GM23338 (cell line): ENCODE data around the gene CYP46A1. TPM values are rescaled to one million over a fixed set of nuclear protein-coding genes. Genes with fewer than 3 reads are reported as not detected.

Experiments
- ATAC-seq: fragments of 200-7000 bp; cut with Tn5 transposase; 3 replicates; pipeline ENCODE4 v1.9.1; 2020
- DNase-seq: peaks from one replicate; pipeline ENCODE4 v3.0.0-alpha.2; 2015; ENCODE audit warnings: low spot score
- H2AFZ ChIP-seq: fragments of 200-600 bp; sonication (generic); 2 replicates; pipeline ENCODE4 v1.8.0; 2016; ENCODE audit warnings: antibody characterized with exemption, mild to moderate bottlenecking, moderate library complexity
- H3F3A ChIP-seq: fragments of 200-600 bp; sonication (generic); replicated peaks from 2 replicates; pipeline ENCODE4 v1.8.0; 2017; ENCODE audit warnings: antibody characterized with exemption, mixed run types, low read depth
- H3K27ac ChIP-seq: fragments of 200-600 bp; sonication (generic); 2 replicates; pipeline ENCODE4 v1.6.1; 2016; ENCODE audit warnings: low read depth
- H3K27me3 ChIP-seq: fragments of 200-600 bp; sonication (generic); 2 replicates; pipeline ENCODE4 v1.8.0; 2016; ENCODE audit warnings: mild to moderate bottlenecking, mixed run types, moderate library complexity; ENCODE audit not compliant: insufficient read depth
- H3K36me3 ChIP-seq: fragments of 200-600 bp; sonication (generic); 2 replicates; pipeline ENCODE4 v1.8.0; 2016; ENCODE audit warnings: mild to moderate bottlenecking; ENCODE audit not compliant: insufficient read depth
- H3K4me1 ChIP-seq: fragments of 200-600 bp; sonication (generic); 2 replicates; pipeline ENCODE4 v1.8.0; 2016; ENCODE audit warnings: mild to moderate bottlenecking, moderate library complexity; ENCODE audit not compliant: insufficient read depth
- H3K4me2 ChIP-seq: fragments of 200-600 bp; sonication (generic); 2 replicates; pipeline ENCODE4 v1.7.1; 2017; ENCODE audit warnings: mixed run types
- H3K4me3 ChIP-seq: fragments of 200-600 bp; sonication (generic); 2 replicates; pipeline ENCODE4 v1.6.1; 2016; ENCODE audit warnings: mixed run types
- H3K79me2 ChIP-seq: fragments of 200-600 bp; sonication (generic); replicated peaks from 2 replicates; pipeline ENCODE4 v1.8.0; 2017; ENCODE audit warnings: mild to moderate bottlenecking; ENCODE audit not compliant: insufficient read depth
- H3K9me2 ChIP-seq: fragments of 200-600 bp; sonication (generic); 2 replicates; pipeline ENCODE4 v1.8.0; 2017; ENCODE audit not compliant: insufficient read depth
- H4K20me1 ChIP-seq: fragments of 200-600 bp; sonication (generic); replicated peaks from 2 replicates; pipeline ENCODE4 v1.8.0; 2017; ENCODE audit warnings: mild to moderate bottlenecking; ENCODE audit not compliant: insufficient read depth
- H3K27ac Mint-ChIP-seq: 2 replicates; pipeline ENCODE4 v1.8.0; 2020; ENCODE audit warnings: inconsistent platforms, mild to moderate bottlenecking, moderate library complexity, mixed read lengths
- H3K27me3 Mint-ChIP-seq: 3 replicates; pipeline ENCODE4 v1.8.0; 2022; ENCODE audit warnings: low read depth, mild to moderate bottlenecking, moderate library complexity, mixed read lengths, inconsistent platforms; ENCODE audit not compliant: insufficient read depth, poor library complexity
- H3K36me3 Mint-ChIP-seq: 3 replicates; pipeline ENCODE4 v1.8.0; 2021; ENCODE audit warnings: low read depth, mild to moderate bottlenecking, inconsistent platforms, moderate library complexity, mixed read lengths
- H3K4me1 Mint-ChIP-seq: 3 replicates; pipeline ENCODE4 v1.8.0; 2020; ENCODE audit warnings: mild to moderate bottlenecking, inconsistent platforms, mixed read lengths
- H3K4me3 Mint-ChIP-seq: 3 replicates; pipeline ENCODE4 v1.8.0; 2021; ENCODE audit warnings: moderate library complexity, mild to moderate bottlenecking, inconsistent platforms, mixed read lengths
- H3K9me3 Mint-ChIP-seq: 3 replicates; pipeline ENCODE4 v1.8.0; 2020; ENCODE audit warnings: moderate library complexity, mild to moderate bottlenecking, inconsistent platforms, mixed read lengths
- EZH2phosphoT487 ChIP-seq: fragments of 200-600 bp; sonication (generic); IDR thresholded peaks from one replicate; pipeline ENCODE4 v1.8.1; 2018; ENCODE audit warnings: antibody characterized with exemption; ENCODE audit not compliant: unreplicated experiment
- JUNB ChIP-seq: IDR thresholded peaks from one replicate; pipeline ENCODE4 v1.6.1; 2016; ENCODE audit warnings: antibody characterized with exemption; ENCODE audit not compliant: unreplicated experiment
- NANOG ChIP-seq: IDR thresholded peaks from 2 replicates; pipeline ENCODE4 v1.6.1; 2016; ENCODE audit warnings: antibody characterized with exemption, borderline replicate concordance
- POLR2AphosphoS5 ChIP-seq: IDR thresholded peaks from 2 replicates; pipeline ENCODE4 v1.6.1; 2016; ENCODE audit warnings: antibody characterized with exemption, low read depth
- STAT1 ChIP-seq: IDR thresholded peaks from one replicate; pipeline ENCODE4 v1.6.1; 2016; ENCODE audit warnings: antibody characterized with exemption; ENCODE audit not compliant: unreplicated experiment
- ZNF331 ChIP-seq: fragments of 250-450 bp; sonication (Bioruptor Pico); IDR thresholded peaks from 2 replicates; pipeline ENCODE4 v1.5.0; 2020; ENCODE audit warnings: low read depth, mild to moderate bottlenecking, moderate library complexity
- polyA plus RNA-seq: library from polyadenylated mRNA; unstranded; fragments of >200 nt; fragmentation: Nextera tagmentation; extraction: Ambion mirVana; gene quantifications from 2 replicates; pipeline ENCODE4 v1.2.1, GENCODE V29; 2016
- total RNA-seq: library from RNA; depleted of rRNA; stranded (reverse); fragments of >200 nt; shearing (Covaris generic); gene quantifications from 2 replicates; pipeline ENCODE4 v1.2.3, GENCODE V29; 2014
- TF ChIP-seq, protein P1 (sequence below), 2 experiments: fragments of 200-600 bp in 1 of 2; sonication (generic) in 1 of 2; conservative IDR thresholded peaks; 2 replicates each; pipeline versions ENCODE4 v1.5.1 to v1.6.1; 2016 to 2017; ENCODE audit warnings: antibody characterized with exemption in 2 of 2, low read depth in 2 of 2, mild to moderate bottlenecking in 2 of 2, moderate library complexity in 1 of 2
- TF ChIP-seq, protein P2 (sequence below): IDR thresholded peaks from 2 replicates; pipeline ENCODE4 v1.6.1; 2016; ENCODE audit warnings: antibody characterized with exemption
- TF ChIP-seq, protein P3 (sequence below): IDR thresholded peaks from one replicate; pipeline ENCODE4 v1.6.1; 2018; ENCODE audit warnings: antibody characterized with exemption; ENCODE audit not compliant: unreplicated experiment
- TF ChIP-seq, protein P4 (sequence below): fragments of 250-450 bp; sonication (Bioruptor Pico); IDR thresholded peaks from 2 replicates; pipeline ENCODE4 v1.5.0; 2020; ENCODE audit warnings: mild to moderate bottlenecking, moderate library complexity

The CYP46A1 gene
- total and polyA plus RNA-seq, 2 experiments from 2014 or later, result 0.59 to 0.66 TPM

DNA sequence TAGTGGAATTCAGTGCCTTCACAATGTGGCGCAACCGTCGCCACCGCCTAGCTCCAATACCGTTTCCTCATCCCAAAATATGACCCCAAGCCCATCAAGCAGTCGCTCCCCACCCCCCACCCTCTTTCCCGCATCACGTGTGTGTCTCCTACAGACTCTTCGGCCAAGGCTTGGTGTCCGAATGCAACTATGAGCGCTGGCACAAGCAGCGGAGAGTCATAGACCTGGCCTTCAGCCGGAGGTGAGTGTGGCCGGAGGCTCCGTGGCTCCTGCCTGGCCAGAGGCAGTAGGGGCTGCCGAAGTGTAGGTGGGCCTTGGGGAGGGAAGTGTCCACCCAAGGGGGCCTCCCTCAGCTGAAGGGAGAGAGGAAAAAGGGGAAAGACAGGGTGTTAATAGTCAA, 15.8 kb downstream of the CYP46A1 start:
- Histone ChIP-seq H3K4me3 (no peak overlapping the region), H3K36me3 (no peaks in the 10 kb centered on the region), H3K9me2 (no peaks in the 10 kb centered on the region), H4K20me1 (no peaks in the 10 kb centered on the region), H3K79me2 (no peaks in the 10 kb centered on the region), H3K4me1 (no peaks in the 10 kb centered on the region), H3K27me3 (no peaks in the 10 kb centered on the region), H3K27ac (no peak overlapping the region), H3K4me2 (no peak overlapping the region), H3F3A (no peaks in the 10 kb centered on the region), H2AFZ (no peak overlapping the region)
- Mint-ChIP-seq H3K27me3 (peaks cover 6% of the 10 kb centered on the region), H3K9me3 (peaks cover 20% of the 10 kb centered on the region), H3K36me3 (peaks cover 16% of the 10 kb centered on the region), H3K4me3 (no peak overlapping the region), H3K27ac (no peak overlapping the region), H3K4me1 (no peaks in the 10 kb centered on the region)
- TF ChIP-seq NANOG, result no peak
- no peak for TF ChIP-seq STAT1
- no peak for TF ChIP-seq JUNB
- TF ChIP-seq, protein P1, sequence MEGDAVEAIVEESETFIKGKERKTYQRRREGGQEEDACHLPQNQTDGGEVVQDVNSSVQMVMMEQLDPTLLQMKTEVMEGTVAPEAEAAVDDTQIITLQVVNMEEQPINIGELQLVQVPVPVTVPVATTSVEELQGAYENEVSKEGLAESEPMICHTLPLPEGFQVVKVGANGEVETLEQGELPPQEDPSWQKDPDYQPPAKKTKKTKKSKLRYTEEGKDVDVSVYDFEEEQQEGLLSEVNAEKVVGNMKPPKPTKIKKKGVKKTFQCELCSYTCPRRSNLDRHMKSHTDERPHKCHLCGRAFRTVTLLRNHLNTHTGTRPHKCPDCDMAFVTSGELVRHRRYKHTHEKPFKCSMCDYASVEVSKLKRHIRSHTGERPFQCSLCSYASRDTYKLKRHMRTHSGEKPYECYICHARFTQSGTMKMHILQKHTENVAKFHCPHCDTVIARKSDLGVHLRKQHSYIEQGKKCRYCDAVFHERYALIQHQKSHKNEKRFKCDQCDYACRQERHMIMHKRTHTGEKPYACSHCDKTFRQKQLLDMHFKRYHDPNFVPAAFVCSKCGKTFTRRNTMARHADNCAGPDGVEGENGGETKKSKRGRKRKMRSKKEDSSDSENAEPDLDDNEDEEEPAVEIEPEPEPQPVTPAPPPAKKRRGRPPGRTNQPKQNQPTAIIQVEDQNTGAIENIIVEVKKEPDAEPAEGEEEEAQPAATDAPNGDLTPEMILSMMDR (conservative IDR thresholded peaks at IDR 0.05; ENCODE audit: low read depth in 2 of 2), result no peak
- TF ChIP-seq, protein P2, sequence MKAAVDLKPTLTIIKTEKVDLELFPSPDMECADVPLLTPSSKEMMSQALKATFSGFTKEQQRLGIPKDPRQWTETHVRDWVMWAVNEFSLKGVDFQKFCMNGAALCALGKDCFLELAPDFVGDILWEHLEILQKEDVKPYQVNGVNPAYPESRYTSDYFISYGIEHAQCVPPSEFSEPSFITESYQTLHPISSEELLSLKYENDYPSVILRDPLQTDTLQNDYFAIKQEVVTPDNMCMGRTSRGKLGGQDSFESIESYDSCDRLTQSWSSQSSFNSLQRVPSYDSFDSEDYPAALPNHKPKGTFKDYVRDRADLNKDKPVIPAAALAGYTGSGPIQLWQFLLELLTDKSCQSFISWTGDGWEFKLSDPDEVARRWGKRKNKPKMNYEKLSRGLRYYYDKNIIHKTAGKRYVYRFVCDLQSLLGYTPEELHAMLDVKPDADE, result no peak
- TF ChIP-seq, protein P3, sequence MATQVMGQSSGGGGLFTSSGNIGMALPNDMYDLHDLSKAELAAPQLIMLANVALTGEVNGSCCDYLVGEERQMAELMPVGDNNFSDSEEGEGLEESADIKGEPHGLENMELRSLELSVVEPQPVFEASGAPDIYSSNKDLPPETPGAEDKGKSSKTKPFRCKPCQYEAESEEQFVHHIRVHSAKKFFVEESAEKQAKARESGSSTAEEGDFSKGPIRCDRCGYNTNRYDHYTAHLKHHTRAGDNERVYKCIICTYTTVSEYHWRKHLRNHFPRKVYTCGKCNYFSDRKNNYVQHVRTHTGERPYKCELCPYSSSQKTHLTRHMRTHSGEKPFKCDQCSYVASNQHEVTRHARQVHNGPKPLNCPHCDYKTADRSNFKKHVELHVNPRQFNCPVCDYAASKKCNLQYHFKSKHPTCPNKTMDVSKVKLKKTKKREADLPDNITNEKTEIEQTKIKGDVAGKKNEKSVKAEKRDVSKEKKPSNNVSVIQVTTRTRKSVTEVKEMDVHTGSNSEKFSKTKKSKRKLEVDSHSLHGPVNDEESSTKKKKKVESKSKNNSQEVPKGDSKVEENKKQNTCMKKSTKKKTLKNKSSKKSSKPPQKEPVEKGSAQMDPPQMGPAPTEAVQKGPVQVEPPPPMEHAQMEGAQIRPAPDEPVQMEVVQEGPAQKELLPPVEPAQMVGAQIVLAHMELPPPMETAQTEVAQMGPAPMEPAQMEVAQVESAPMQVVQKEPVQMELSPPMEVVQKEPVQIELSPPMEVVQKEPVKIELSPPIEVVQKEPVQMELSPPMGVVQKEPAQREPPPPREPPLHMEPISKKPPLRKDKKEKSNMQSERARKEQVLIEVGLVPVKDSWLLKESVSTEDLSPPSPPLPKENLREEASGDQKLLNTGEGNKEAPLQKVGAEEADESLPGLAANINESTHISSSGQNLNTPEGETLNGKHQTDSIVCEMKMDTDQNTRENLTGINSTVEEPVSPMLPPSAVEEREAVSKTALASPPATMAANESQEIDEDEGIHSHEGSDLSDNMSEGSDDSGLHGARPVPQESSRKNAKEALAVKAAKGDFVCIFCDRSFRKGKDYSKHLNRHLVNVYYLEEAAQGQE, result no peak
- no peak for TF ChIP-seq EZH2phosphoT487
- no peak for DNase-seq
- ATAC-seq, result no peak

DNA sequence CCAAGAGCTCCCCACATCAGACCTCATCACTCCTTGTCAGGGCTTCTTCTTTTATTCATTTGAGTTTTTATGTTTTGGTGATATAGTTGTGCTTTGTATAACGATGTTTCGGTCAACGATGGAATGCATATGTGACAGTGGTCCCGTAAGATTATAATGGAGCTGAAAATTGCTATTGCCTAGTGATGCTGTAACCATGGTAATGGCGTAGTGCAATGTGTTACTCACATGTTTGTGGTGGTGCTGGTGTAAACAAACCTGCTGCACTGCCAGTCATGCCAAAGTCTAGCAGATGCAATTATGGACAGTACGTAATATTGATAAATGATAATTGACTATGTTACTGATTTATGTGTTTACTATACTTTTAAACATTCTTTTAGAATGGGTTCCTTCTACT, 16.3 kb downstream of the CYP46A1 start:
- peaks cover 20% of the 10 kb centered on the region for H3K9me3 Mint-ChIP-seq
- Histone ChIP-seq H3F3A (no peaks in the 10 kb centered on the region), H3K27me3 (no peaks in the 10 kb centered on the region), H4K20me1 (no peaks in the 10 kb centered on the region), H2AFZ (no peak overlapping the region), H3K36me3 (no peaks in the 10 kb centered on the region), H3K9me2 (no peaks in the 10 kb centered on the region), H3K4me1 (no peaks in the 10 kb centered on the region), H3K27ac (no peak overlapping the region), H3K4me3 (no peak overlapping the region), H3K79me2 (no peaks in the 10 kb centered on the region), H3K4me2 (no peak overlapping the region)
- H3K36me3 Mint-ChIP-seq, result peaks cover 16% of the 10 kb centered on the region
- no peak overlapping the region for H3K27ac Mint-ChIP-seq
- no peak for ATAC-seq
- no peak overlapping the region for H3K4me3 Mint-ChIP-seq
- peaks cover 6% of the 10 kb centered on the region for H3K27me3 Mint-ChIP-seq
- DNase-seq, result no peak
- H3K4me1 Mint-ChIP-seq, result no peaks in the 10 kb centered on the region
- TF ChIP-seq NANOG (no peak), STAT1 (no peak), POLR2AphosphoS5 (no peak), ZNF331 (CRISPR knock-in tag) (no peak)
- TF ChIP-seq, protein P4, sequence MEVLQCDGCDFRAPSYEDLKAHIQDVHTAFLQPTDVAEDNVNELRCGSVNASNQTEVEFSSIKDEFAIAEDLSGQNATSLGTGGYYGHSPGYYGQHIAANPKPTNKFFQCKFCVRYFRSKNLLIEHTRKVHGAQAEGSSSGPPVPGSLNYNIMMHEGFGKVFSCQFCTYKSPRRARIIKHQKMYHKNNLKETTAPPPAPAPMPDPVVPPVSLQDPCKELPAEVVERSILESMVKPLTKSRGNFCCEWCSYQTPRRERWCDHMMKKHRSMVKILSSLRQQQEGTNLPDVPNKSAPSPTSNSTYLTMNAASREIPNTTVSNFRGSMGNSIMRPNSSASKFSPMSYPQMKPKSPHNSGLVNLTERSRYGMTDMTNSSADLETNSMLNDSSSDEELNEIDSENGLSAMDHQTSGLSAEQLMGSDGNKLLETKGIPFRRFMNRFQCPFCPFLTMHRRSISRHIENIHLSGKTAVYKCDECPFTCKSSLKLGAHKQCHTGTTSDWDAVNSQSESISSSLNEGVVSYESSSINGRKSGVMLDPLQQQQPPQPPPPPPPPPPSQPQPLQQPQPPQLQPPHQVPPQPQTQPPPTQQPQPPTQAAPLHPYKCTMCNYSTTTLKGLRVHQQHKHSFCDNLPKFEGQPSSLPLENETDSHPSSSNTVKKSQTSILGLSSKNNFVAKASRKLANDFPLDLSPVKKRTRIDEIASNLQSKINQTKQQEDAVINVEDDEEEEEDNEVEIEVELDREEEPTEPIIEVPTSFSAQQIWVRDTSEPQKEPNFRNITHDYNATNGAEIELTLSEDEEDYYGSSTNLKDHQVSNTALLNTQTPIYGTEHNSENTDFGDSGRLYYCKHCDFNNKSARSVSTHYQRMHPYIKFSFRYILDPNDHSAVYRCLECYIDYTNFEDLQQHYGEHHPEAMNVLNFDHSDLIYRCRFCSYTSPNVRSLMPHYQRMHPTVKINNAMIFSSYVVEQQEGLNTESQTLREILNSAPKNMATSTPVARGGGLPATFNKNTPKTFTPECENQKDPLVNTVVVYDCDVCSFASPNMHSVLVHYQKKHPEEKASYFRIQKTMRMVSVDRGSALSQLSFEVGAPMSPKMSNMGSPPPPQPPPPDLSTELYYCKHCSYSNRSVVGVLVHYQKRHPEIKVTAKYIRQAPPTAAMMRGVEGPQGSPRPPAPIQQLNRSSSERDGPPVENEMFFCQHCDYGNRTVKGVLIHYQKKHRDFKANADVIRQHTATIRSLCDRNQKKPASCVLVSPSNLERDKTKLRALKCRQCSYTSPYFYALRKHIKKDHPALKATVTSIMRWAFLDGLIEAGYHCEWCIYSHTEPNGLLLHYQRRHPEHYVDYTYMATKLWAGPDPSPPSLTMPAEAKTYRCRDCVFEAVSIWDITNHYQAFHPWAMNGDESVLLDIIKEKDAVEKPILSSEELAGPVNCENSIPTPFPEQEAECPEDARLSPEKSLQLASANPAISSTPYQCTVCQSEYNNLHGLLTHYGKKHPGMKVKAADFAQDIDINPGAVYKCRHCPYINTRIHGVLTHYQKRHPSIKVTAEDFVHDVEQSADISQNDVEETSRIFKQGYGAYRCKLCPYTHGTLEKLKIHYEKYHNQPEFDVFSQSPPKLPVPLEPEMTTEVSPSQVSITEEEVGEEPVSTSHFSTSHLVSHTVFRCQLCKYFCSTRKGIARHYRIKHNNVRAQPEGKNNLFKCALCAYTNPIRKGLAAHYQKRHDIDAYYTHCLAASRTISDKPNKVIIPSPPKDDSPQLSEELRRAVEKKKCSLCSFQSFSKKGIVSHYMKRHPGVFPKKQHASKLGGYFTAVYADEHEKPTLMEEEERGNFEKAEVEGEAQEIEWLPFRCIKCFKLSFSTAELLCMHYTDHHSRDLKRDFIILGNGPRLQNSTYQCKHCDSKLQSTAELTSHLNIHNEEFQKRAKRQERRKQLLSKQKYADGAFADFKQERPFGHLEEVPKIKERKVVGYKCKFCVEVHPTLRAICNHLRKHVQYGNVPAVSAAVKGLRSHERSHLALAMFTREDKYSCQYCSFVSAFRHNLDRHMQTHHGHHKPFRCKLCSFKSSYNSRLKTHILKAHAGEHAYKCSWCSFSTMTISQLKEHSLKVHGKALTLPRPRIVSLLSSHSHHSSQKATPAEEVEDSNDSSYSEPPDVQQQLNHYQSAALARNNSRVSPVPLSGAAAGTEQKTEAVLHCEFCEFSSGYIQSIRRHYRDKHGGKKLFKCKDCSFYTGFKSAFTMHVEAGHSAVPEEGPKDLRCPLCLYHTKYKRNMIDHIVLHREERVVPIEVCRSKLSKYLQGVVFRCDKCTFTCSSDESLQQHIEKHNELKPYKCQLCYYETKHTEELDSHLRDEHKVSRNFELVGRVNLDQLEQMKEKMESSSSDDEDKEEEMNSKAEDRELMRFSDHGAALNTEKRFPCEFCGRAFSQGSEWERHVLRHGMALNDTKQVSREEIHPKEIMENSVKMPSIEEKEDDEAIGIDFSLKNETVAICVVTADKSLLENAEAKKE (CRISPR knock-in tag), result no peak
